Activated CD8-positive, alpha-beta memory T cell treated with anti-CD3 and anti-CD28 coated beads, Interleukin-2, amount 50 U/mL, for 1 hour (primary cell): ENCODE data around the gene PSENEN.
A peak's percentile ranks its signal among the peaks of the same experiment; 100 is the strongest.
"Not testable (repeated sequence)": the region's sequence is repeated elsewhere in the genome, so short reads cannot be mapped to it uniquely, and the experiment has no call there.

Source experiments
- DNase-seq: peaks from one replicate; pipeline ENCODE4 v3.0.0-alpha.2; 2020; ENCODE audit errors: extremely low read depth

The PSENEN gene

DNA sequence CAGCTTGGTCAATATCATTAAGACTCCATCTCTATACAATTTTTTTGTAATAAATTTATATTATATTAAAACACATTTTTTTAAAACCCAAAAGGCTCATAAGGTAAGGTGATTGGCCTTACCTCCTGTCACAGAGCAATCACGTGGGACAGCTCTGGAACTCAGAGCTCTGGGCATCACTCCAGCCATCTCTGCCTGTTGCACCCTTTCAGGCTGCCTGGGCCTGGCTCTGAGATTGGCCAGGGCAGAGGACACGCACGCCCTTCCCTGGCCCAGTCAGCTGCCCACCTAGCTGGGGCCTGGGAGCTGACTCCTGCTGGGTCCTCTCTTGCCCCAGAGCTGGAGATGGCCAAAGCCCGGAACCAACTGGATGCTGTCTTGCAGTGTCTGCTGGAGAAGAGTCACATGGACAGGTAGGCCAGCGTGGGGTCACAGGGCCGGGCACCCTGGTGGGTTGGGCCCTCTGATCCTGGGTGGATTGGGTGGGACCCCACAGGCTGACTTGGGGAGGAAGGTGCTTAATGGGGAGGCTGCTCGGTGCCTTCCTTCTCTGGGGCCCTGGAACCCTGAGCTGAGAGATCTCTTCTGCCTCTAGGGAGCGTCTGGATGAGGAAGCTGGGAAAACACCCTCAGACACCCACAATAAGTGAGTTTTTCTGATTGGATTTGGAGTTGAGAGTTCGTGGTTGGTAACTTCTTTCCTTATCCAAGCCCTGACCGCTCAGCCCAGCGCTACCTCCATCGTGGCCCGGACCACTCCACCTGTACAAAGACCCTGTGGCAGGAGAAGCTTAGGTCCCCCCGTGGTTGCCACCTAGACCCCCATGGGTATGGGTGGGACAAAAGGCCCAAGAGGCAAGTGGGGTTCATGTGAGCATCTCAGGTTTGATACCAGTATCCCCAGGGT, 6.6 kb downstream of the PSENEN start:
- no peak for DNase-seq

DNA sequence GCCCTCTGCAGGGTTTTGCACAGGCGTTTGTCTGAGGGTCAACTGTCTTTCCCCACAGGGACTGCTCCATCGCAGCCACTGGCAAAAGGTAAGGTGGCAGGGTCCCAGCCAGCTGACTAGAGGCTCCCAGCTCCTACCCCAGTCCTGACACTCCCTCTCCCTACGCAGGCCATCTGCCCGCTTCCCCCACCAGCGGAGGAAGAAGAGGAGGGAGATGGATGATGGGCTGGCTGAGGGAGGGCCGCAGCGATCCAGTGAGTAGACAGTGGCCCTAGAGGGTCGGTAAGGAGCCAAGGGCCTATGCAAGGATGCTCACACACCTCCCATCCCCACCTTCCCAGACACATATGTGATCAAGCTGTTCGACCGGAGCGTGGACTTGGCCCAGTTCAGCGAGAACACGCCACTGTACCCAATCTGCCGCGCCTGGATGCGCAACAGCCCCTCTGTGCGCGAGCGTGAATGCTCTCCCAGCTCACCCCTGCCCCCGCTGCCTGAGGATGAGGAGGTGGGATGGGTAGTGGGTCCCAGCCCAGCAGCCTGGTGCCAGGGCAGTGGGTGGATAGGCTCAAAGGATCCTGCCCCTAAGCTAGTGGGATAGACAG, 7.4 kb downstream of the PSENEN start:
- DNase-seq, result no peak

DNA sequence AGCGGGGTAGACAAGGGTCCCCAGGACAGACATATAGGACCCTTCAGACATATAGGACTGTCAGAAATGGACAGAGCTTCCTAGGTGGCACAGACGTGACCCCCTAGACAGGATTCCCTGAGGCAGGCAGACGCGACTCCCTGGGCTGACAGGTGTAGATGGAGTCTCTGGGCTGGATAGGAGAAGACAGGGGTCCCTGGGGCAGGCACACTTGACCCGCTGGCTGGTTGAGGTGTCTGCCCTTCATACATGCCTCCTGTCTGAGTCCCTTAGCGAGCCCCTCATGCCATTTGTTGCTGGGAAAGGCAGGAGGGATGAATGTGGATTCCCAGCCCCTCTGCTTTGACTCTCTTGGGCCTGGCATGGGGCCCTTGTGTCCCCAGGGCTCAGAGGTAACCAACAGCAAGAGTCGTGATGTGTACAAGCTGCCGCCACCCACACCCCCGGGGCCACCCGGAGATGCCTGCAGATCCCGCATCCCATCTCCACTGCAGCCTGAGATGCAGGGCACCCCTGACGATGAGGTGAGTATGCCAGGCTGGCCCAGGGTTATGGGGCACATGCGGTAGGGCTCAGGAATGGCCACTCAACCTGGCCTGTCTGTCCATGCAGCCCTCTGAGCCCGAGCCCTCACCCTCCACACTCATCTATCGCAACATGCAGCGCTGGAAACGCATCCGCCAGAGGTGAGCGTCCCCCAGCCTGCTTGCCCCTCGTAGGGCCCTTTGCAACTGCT, 8.4 kb downstream of the PSENEN start:
- no peak for DNase-seq

DNA sequence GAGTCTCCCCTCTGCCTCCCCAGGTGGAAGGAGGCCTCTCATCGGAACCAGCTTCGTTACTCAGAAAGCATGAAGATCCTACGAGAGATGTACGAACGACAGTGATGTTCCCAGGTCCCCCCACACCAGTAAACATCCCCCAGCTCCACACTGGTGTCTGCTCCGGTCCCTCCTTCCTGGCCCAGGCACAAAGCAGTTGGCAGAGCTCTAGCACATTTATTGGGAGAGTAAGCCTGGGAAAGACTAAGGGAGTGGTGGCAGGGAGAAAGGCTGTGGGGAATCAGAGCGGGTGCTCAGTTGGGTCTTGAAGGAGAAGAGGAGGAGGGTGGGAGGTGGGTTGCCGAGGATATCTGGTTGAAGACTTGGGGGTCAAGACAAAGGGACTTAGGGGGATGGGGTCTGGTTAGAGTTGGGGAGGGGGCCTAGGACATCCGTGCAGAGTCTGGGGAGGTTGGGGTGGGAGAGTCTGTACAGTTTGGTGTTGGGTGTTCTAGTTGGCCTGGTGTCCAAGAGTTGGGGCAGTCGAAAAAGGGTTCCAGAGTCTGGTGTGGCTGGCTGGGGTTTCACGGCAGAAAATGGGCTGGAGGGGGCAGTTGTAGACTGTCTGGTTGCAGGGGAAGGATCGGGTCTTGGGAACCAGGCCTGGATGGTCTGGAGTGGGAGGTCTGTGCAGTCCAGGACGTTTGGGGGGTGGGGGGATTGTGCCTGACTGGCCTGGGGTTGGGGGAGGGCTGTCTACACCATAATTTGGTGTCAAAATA, 9.1 kb downstream of the PSENEN start:
- no peak for DNase-seq

DNA sequence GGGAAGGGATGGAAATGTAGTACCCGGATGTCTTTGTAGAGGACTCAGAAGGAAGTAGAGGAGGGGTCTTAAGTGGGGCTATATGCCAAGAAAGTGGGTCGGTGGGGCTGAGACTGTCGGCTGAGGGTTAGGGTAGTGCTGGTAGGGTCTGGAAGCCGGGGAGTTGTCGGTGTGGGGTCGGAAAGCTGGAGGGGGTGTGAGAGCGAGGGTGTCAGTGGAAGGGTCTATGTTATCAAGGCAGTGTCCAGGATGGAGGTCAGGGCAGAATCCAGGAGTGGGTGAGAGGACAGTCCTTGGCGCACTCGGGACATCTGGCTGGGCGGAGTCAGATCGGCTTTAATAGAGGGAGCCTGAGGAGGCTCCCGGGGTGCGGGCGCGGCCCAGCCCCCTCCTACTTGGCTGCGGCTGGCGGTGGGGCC, 9.7 kb downstream of the PSENEN start:
- no peak for DNase-seq

DNA sequence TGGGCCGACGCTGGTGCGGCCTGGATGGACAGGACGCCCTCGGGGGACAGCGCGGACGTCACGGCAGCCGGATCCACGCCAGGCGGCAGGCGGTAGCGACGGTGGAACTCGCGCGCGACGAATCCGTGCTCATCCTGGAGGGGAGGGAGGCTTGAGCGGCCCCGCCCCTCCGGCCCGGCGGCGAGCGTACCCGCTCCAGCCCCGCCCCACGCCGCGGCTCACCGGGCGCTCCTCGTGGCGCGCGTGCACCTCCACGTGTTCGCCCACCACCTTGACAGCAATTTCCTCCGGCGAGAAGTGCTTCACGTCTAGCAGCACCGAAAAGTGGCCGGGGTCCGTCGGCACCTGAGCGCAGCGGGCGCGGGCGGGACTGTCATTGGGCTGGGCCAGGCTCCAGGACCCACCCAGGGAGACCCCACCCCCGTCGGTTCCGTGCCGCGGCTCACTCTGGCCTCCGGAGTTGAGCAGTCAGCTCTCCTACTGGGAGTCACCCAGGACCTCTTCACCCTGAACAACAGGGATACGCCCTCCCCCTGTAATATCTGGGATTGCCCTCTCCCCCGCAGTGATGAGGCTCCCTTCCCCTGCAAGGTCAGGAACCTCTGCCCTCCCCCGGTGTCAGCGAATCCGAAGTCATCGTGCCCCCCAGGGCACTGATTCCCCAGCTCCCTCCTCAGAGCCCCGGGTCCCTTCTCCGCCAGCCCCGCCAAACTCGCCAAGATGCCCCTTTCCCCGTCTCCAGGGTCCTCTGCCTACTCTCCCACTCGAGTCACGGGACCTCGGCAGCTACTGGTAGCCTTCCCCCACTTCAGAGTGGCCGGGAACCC, 10.3 kb downstream of the PSENEN start:
- no peak for DNase-seq

DNA sequence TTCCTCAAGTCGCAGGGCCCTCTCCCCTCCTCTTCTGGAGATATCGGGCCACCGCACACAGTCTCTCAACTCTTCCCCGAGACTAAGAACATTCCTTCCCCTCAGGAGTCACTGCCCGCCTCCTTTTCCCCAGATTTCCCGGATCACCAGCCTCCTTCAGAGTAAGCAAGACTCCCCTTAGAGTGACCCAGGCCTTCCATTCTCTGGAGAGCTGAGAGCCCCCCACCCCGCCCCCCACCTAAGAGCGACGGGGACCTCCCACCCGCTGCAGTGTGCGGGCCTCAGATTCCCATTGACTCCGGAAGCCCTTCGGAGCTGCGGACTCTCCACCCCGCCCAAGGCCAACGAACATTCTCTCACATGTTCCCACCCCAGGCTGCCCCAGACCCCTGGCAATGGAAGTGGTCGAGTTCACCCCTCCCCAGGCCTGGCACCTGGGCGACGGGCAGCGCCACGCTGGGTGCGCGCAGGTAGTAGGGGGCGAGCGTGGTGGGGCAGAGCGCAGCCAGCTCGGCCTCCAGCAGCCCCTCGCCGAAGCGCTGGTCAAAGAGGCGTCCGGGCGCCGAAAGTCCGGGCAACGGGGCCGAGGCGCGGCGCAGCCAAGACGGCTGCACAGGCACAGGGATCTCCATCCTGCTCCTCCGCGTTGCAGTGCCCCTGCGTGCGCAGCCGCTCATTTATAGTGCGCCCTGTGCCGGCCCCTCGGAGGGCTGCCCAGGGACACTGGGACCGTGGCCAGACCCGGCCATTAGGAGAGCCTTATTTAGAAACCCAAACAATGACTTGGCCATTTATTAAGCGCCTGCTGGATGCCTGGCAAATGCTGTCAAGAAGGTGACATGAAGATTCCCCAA, 11.2 kb downstream of the PSENEN start, which contains the start of gene HSPB6:
TSS of gene HSPB6 (minus strand) at position 653 of the 854 bp plus-strand sequence. CDS start at position 632, 21 bp downstream.
- DNase-seq, result no peak

DNA sequence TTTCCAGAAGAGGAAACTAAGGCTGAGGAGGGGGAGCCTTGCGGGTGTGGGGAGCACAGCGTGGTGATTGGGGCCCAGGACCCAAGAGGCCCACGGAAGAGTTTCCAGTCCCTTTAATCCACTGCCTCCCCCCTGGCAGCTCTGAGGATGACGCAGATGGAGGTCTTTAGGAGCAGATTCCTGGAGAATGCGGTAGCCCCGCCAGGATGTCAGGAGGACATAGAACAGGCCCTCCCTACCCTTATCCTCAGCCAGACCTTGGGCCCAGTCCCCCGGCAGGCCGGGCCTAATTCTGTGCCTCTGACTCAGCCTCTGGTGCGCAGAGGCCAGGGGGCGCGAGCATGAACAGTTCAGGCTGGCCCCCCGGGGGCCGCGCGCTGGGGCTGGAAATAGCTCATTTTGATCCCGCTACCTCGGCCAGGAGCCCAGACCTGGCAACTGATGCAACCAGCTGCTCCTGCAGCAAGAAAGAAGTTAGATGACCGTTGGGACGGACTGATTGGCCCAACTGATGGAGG, 11.8 kb downstream of the PSENEN start:
- DNase-seq, result no peak

DNA sequence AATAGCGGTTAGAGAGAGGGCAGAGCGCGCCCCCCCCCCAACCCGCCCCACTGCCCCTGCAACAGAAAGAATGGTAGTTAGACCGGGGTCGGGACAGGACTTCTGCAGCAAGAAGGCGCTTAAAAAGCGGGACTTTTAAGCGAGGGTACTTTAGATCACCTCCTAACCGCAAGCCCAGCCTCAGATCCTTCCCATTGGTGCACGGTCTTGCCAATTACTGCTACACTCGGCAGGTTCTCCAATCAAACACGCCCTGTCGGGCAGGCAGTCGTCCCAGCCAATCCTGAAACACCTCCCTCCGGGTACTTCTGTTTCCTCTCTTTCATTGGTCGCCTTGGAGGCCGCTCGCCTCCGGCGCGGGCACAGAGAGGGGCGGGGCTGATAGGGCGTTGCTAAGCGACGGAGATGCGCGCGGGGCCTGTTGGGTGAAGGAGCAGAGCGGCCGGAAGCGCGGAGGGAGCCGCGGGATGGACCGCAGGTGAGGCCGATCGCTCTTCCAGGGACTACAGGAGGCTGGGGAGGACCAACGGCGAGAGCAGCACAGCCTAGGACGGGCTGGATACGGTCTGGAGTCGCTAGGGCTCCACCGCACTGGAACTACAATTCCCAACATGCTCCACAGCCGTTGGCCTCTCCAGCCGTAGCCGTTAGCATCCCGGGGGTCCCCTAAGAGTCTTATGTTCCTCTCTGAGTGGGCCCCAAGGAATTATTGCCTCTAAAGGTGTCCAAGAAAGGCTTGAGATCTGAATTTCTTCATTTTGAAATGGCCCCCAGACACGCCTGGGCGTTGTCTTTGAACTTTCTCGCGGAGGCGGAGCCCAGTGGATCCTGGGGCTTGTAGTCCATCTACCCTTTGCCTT, 12.5 kb downstream of the PSENEN start, which contains the start of gene PROSER3:
TSS of gene PROSER3 (plus strand) at position 428 of the 860 bp plus-strand sequence. CDS start at position 468, 40 bp downstream.
- DNase-seq, result peak; percentile 97

DNA sequence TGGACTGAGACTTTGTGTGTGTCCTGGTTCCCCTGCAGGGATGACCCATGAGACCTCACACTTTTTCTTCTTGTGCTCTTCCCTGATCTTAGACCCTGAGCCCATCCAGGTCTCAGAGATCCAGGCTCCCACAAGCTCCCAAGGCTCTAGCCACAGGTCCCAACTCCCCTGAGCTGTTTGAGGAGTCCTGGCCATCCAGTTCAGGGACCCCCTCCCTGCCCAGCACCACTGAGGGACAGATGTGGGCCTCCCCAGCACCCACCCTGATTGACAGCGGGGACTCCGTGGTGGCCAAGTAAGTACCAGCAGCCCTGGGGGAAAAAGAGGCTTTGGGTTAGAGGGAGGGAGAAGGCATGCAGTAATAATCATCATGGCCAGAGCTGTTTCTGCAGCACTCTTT, 14.2 kb downstream of the PSENEN start:
- DNase-seq, result no peak

DNA sequence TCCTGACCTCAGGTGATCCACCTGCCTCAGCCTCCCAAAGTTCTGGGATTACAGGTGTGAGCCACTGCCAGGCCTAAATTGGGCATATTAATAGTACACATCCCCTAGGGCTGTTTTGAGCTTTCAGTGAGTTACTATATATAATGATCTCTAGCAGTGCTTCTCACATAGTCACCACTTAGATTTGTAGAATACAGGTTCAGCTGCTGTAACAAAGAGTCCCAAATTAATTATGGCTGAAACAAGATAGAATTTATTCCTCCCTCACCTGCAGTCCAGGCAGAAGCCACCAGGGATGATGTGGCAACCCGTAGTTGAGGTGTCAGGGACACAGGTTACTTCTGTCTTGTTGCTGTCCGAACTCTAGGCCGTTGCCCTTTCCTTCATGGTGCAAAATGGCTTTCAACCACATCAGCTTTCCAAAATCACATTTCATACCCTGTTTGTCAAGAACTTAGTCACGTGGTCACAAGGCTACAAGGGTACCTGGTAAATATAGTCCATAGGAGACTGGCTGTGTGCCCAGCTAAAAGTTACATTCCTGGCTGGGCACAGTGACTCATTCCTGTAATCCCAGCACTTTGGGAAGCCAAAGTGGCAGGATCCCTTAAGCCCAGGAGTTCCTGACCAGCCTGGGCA, 15.4 kb downstream of the PSENEN start:
- DNase-seq, result no peak

DNA sequence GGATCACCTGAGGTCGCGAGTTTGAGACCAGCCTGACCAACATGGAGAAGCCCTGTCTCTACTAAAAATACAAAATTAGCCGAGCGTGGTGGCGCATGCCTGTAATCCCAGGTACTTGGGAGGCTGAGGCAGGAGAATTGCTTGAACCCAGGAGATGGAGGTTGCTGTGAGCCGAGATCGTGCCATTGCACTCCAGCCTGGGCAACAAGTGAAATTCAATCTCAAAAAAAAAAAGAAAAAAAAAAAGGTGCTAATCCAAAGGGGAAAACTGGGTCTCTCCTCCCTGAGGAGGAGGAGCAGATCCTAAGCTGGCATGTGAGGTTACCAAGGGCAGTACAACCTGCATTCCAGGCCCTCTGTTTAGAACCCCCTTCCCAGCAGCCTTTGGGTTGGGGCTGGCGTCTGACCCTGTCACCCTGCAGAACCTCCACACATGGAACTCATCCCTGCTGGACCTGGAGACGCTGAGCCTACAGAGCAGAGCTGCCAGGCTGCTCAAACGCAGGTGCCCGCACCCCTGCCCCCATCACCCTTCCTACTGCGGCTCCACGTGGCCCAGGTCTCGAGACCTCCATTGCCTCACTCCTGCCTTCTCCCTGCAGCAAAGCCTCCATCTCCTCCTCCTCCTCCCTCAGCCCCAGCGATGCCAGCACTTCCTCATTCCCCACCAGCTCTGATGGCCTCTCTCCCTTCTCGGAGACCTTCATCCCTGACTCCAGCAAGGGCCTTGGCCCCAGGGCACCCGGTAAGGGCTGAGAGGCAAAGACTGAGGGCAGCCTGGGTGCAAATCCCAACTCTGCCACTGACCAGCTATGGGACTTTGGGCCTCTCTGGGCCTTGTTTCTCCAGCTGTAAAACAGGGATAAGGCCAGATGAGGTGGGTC, 19.2 kb downstream of the PSENEN start:
- no peak for DNase-seq

DNA sequence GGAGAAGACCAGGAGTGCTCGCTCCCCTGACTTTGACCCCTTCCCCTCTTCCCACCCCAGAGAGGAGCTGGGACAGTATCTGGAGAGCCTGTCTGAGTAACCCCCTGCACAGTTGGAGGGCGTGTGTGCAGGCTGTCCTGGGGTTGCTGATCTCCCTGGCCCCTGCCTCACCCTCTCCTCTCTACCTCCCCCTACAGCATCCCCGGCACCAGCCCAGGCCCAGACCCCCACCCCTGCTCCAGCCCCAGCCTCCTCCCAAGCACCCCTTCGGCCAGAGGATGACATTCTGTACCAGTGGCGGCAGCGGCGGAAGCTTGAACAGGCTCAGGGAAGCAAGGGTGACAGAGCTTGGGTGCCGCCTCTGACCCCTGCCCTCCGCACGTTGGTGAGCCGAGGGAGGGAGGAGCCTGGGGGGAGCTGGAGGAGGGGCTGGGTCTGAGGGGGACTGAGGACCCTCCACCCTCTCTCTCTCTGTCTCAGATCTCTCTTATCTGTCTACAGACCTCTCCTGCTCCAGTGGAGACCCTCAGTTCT, 21.2 kb downstream of the PSENEN start:
- DNase-seq, result no peak

DNA sequence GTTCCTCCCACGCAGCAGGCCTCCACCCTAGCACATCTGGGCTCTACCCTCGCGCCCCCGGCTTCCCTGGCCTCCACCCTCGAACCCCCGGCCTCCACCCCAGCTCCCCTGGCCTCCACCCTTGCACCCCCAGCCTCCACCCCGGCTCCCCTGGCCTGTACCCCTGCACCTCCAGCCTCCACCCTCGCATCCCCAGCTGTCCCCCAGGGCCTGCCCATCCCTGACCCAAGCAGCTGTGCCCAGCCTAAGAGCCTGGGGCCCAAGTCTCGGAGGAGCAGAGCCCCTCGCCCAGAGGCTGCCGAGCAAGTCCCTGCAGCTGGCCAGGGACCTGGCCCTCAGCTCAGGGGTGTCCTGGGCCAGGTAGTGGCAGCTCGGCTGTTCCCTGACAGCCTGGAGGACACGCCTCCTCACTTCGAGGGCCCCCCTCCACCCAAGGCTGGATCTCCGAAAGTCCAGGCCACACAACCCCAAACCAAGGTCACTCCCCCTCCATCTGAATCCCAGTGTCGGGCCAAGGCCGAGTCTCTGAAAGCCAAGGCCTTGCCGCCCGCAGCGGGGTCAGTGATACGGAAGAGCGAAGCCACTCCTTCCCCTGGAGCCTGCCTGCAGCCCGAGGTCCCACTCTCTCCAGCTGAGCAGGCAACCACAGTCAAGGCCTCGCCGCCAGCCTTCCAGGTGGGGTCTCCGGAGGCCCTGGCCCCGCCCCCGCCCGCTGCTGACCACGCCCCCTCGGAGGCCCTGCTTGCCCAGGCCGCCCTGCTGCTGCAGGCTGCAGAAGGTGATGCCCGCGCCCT, 22.0 kb downstream of the PSENEN start:
- no peak for DNase-seq

DNA sequence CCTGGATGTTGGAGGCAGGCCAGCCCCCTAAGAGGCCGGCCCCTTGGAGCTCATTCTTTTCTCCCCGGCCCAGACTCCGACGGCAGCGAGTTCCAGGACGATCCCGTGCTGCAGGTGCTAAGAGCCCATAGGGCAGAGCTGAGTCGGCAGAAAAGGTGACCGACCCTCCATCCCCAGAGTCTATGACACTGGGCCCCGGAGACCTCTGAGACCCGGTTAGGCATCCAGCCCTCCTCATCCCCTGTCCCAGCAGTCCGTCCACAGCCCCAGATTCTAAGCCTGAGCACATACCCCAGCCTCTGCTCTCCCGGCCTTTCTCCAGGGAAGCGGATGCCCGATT, 22.6 kb downstream of the PSENEN start:
- no peak for DNase-seq

DNA sequence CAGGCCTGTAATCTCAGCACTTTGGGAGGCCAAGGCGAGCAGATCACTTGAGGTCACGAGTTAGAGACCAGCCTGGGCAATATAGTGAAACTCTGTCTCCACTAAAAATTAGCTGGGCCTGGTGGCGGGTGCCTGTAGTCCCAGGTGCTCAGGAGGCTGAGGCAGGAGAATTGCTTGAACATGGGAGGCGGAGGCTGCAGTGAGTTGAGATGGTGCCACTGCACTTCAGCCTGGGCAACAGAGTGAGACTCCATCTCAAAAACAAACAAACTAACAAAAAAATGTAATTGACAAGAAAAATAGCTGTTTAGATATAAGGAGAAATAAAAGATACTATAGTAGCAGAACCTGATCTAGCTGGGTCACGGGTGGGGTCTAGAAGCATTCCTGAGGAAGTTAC, 26.9 kb downstream of the PSENEN start:
- DNase-seq, result not testable (repeated sequence)
